Stomach smooth muscle (tissue), 2 donors: ENCODE results near the gene ACSM6.
"Not testable (repeated sequence)": the region's sequence is repeated elsewhere in the genome, so short reads cannot be mapped to it uniquely, and the experiment has no call there.

ENCODE experiments used
- H3K27ac ChIP-seq: one replicate; pipeline ENCODE4 v1.7.0; 2013; ENCODE audit warnings: mild to moderate bottlenecking, low read length, inconsistent platforms
- H3K27me3 ChIP-seq, 2 donors: one replicate each; pipeline ENCODE4 v1.7.0; 2013; ENCODE audit warnings: low read length in 2 of 2; ENCODE audit not compliant: insufficient read depth in 2 of 2, control insufficient read depth in 1 of 2
- H3K36me3 ChIP-seq, 2 donors: one replicate each; pipeline ENCODE4 v1.7.0; 2013; ENCODE audit warnings: low read length in 2 of 2; ENCODE audit not compliant: control insufficient read depth in 2 of 2, insufficient read depth in 2 of 2
- H3K4me1 ChIP-seq: one replicate; pipeline ENCODE4 v1.7.0; 2013; ENCODE audit warnings: low read length; ENCODE audit not compliant: control insufficient read depth, insufficient read depth
- H3K4me3 ChIP-seq, 2 donors: one replicate each; pipeline ENCODE4 v1.7.0; 2013; ENCODE audit warnings: low read length in 2 of 2
- H3K9ac ChIP-seq, 2 donors: one replicate each; pipeline ENCODE4 v1.7.0; 2013; ENCODE audit warnings: low read length in 2 of 2, mild to moderate bottlenecking in 1 of 2
- H3K9me3 ChIP-seq, 2 donors: one replicate each; pipeline ENCODE4 v1.7.0; 2013; ENCODE audit warnings: low read length in 2 of 2; ENCODE audit not compliant: control insufficient read depth in 2 of 2
- donor health status: healthy.
- donor health status: Pancreatic carcinoma.

Gene ACSM6

GRCh38 chr10:95235676-95236067 is 41.6 kb downstream of the ACSM6 start:
- no peak overlapping the region for H3K9ac ChIP-seq
- H3K27me3 ChIP-seq = no peaks in the 10 kb centered on the region
- no peak overlapping the region for H3K4me3 ChIP-seq
- H3K4me1 ChIP-seq = peaks cover 7% of the 10 kb centered on the region
- no peaks in the 10 kb centered on the region for H3K9me3 ChIP-seq
- H3K27ac ChIP-seq = no peak overlapping the region
- H3K36me3 ChIP-seq = peaks cover 0 to 10% of the 10 kb centered on the region in 2 donors

DNA sequence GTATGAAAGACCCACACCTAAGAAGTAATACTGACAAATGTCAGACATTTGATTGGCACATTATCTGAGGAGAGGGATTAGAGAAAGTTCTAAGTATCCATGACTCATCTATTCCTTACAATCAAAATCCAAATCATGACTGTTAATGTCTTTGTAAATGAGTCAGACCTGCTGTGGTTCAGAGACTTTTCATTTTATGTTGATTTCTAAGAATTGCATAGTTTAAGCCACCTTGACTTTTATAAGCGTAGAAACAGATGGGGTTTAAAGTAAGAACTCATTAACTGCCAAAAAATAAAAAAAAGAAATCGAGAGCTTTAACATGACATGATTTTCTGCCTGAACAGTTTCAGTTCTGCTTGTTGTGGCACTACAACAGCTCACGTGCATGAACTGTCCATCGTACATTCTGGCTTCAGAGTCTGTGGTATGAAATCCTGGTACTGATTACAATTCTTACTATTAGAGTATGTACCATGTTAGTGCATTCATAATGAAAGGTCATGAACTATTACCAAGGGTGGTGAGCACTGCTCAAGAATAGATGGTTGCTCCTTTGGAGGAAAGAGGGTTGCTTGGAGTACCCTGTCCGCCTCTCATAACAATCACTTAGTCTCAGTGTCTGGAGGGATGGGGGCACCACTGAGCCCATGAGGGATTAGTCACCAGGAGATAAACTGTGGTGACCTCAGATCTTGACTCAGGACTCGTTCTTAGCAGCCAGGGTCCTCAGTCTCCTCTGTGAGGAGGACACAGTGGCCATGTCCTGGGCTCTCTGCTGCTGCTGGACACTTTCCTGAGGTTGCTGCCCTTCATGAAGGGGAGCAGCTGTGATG is 42.2 kb downstream of the ACSM6 start:
- Histone ChIP-seq H3K9me3 (no peaks in the 10 kb centered on the region), H3K4me1 (peaks cover 2% of the 10 kb centered on the region), H3K4me3 (no peak overlapping the region), H3K27me3 (no peaks in the 10 kb centered on the region), H3K27ac (no peak overlapping the region), H3K36me3 (peaks cover 0 to 10% of the 10 kb centered on the region in 2 donors), H3K9ac (no peak overlapping the region)

GRCh38 chr10:95237376-95238170 is 43.5 kb downstream of the ACSM6 start:
- peaks cover 0 to 10% of the 10 kb centered on the region in 2 donors for H3K36me3 ChIP-seq
- H3K27ac ChIP-seq = no peak overlapping the region
- no peak overlapping the region for H3K4me3 ChIP-seq
- H3K27me3 ChIP-seq = no peaks in the 10 kb centered on the region
- no peak overlapping the region for H3K9ac ChIP-seq
- peaks cover under 1% of the 10 kb centered on the region for H3K4me1 ChIP-seq
- no peaks in the 10 kb centered on the region for H3K9me3 ChIP-seq

DNA sequence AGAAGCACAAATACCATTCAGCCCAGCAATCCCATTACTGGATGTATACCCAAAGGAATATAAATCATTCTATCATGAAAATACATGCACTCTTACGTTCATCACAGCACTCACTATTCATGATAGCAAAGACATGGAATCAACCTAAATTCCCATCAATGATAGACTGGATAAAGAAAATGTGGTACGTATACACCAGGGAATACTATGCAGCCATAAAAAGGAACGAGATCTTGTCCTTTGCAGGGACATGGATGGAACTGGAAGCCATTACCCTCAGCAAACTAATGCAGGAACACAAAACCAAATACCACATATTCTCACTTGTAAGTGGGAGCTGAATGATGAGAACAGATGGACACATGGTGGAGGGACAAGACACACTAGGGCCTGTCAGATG is 46.1 kb downstream of the ACSM6 start:
- not testable (repeated sequence) for H3K9me3 ChIP-seq, H3K9ac ChIP-seq, H3K27ac ChIP-seq, H3K4me1 ChIP-seq, H3K27me3 ChIP-seq, H3K4me3 ChIP-seq
- H3K36me3 ChIP-seq = peaks cover 0 to 13% of the 10 kb centered on the region in 2 donors

- Histone ChIP-seq H3K4me3 (no peak overlapping the region), H3K9ac (no peak overlapping the region), H3K27ac (no peak overlapping the region), H3K27me3 (no peaks in the 10 kb centered on the region), H3K4me1 (no peaks in the 10 kb centered on the region), H3K36me3 (peaks cover 0 to 13% of the 10 kb centered on the region in 2 donors), H3K9me3 (no peaks in the 10 kb centered on the region)
These were observed 46.8 kb downstream of the ACSM6 start for GRCh38 chr10:95240811-95241210.

GRCh38 chr10:95241533-95241932 is 47.5 kb downstream of the ACSM6 start:
- Histone ChIP-seq H3K4me1 (peaks cover 2% of the 10 kb centered on the region), H3K9me3 (no peaks in the 10 kb centered on the region), H3K27ac (no peak overlapping the region), H3K36me3 (peaks cover 0 to 12% of the 10 kb centered on the region in 2 donors), H3K27me3 (no peaks in the 10 kb centered on the region), H3K9ac (no peak overlapping the region), H3K4me3 (no peak overlapping the region)

- Histone ChIP-seq H3K36me3 (peaks cover 0 to 9% of the 10 kb centered on the region in 2 donors), H3K27me3 (no peaks in the 10 kb centered on the region), H3K4me1 (peaks cover 14% of the 10 kb centered on the region), H3K9me3 (no peaks in the 10 kb centered on the region), H3K27ac (no peak overlapping the region), H3K9ac (no peak overlapping the region), H3K4me3 (no peak overlapping the region)
These were observed 48.7 kb downstream of the ACSM6 start for GRCh38 chr10:95242581-95243317.

DNA sequence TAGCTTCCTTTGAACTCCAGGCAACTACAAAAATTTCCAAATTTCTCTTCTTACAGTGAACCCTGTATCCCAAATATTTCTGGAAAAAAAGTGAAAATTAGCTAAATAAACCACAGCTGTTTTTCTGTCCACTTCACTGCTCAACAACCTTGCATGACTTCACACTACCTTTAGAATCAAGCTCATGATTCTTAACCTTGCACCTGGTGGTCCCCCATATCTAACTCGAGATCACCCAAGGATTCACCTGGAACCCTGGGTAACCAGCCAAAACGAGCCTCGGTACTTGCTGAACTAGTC is 49.2 kb downstream of the ACSM6 start:
- peaks cover 16% of the 10 kb centered on the region for H3K4me1 ChIP-seq
- no peak overlapping the region for H3K9ac ChIP-seq
- H3K4me3 ChIP-seq = no peak overlapping the region
- H3K9me3 ChIP-seq = no peaks in the 10 kb centered on the region
- no peak overlapping the region for H3K27ac ChIP-seq
- peaks cover 0 to 7% of the 10 kb centered on the region in 2 donors for H3K36me3 ChIP-seq
- no peaks in the 10 kb centered on the region for H3K27me3 ChIP-seq

DNA sequence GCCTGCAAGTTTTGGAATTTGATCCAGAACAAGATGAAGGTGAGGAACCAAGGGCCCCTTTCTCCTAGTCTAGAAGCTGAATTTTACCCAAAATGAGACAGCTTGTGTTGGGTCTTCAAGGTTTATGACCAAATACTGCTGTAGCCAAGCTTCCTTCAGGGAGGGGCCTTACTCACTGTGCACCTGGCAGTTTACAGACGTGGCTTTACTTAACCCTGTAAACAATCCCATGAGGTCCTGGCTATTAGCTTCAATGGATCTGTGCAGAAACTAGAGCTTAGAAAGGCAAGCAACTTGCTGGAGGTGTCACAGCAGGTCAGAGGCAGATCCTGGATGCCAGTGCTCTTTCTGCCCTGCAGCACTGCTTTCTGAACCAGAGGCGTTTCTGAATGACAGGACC is 50.1 kb downstream of the ACSM6 start:
- Histone ChIP-seq H3K4me1 (peaks cover 16% of the 10 kb centered on the region), H3K27me3 (no peaks in the 10 kb centered on the region), H3K27ac (no peak overlapping the region)

GRCh38 chr10:95245425-95246055 is 51.5 kb downstream of the ACSM6 start:
- Histone ChIP-seq H3K9ac (no peak overlapping the region), H3K4me1 (peaks cover 16% of the 10 kb centered on the region), H3K4me3 (no peak overlapping the region), H3K27ac (no peak overlapping the region), H3K9me3 (no peaks in the 10 kb centered on the region), H3K27me3 (no peaks in the 10 kb centered on the region), H3K36me3 (peaks cover 0 to 3% of the 10 kb centered on the region in 2 donors)

More for the DNA sequence above, 50.1 kb downstream of the ACSM6 start:
- Histone ChIP-seq H3K9me3 (no peaks in the 10 kb centered on the region), H3K4me3 (no peak overlapping the region), H3K36me3 (peaks cover 0 to 5% of the 10 kb centered on the region in 2 donors), H3K9ac (no peak overlapping the region)
